Measurements from ENCODE around the gene KCNJ6.
"Not testable (repeated sequence)": the region's sequence is repeated elsewhere in the genome, so short reads cannot be mapped to it uniquely, and the experiment has no call there.

The KCNJ6 gene

GRCh38 chr21:37669249-37669648 lies 247.0 kb downstream of the KCNJ6 start:
- DNase-seq, result no peak

- no peak for DNase-seq
These were observed 247.6 kb downstream of the KCNJ6 start for GRCh38 chr21:37668462-37669239.

- DNase-seq, result no peak
These were observed 248.9 kb downstream of the KCNJ6 start for GRCh38 chr21:37667380-37667779.

- DNase-seq, result peak; percentile 54
These were observed 250.8 kb downstream of the KCNJ6 start for GRCh38 chr21:37665230-37666024.

GRCh38 chr21:37662227-37662626 lies 254.0 kb downstream of the KCNJ6 start:
- DNase-seq, result not testable (repeated sequence)

GRCh38 chr21:37660709-37661108 lies 255.5 kb downstream of the KCNJ6 start:
- no peak for DNase-seq

- DNase-seq, result no peak
These were observed 256.4 kb downstream of the KCNJ6 start for GRCh38 chr21:37659874-37660273.

- no peak for DNase-seq
These were observed 257.3 kb downstream of the KCNJ6 start for GRCh38 chr21:37658817-37659458.

GRCh38 chr21:37658121-37658816 lies 258.0 kb downstream of the KCNJ6 start:
- DNase-seq, result no peak

- DNase-seq, result no peak
These were observed 259.4 kb downstream of the KCNJ6 start for GRCh38 chr21:37656899-37657298.

GRCh38 chr21:37655611-37656300 lies 260.5 kb downstream of the KCNJ6 start:
- DNase-seq, result no peak

- no peak for DNase-seq
These were observed 261.7 kb downstream of the KCNJ6 start for GRCh38 chr21:37654596-37654995.

GRCh38 chr21:37653201-37653600 lies 263.1 kb downstream of the KCNJ6 start:
- DNase-seq, result no peak

GRCh38 chr21:37647781-37648180 lies 268.5 kb downstream of the KCNJ6 start:
- DNase-seq, result no peak

- DNase-seq, result not testable (repeated sequence)
These were observed 269.5 kb downstream of the KCNJ6 start for GRCh38 chr21:37646761-37647160.

GRCh38 chr21:37645848-37646247 lies 270.4 kb downstream of the KCNJ6 start:
- DNase-seq, result no peak

GRCh38 chr21:37644636-37645035 lies 271.6 kb downstream of the KCNJ6 start:
- DNase-seq, result no peak

GRCh38 chr21:37643862-37644261 lies 272.4 kb downstream of the KCNJ6 start:
- not testable (repeated sequence) for DNase-seq

GRCh38 chr21:37642493-37642892 lies 273.8 kb downstream of the KCNJ6 start:
- DNase-seq, result peak; percentile 11

- no peak for DNase-seq
These were observed 276.5 kb downstream of the KCNJ6 start for GRCh38 chr21:37639756-37640155.

GRCh38 chr21:37636152-37636860 lies 280.0 kb downstream of the KCNJ6 start:
- no peak for DNase-seq
